VCaP (cell line): ENCODE measurements around the gene FSTL4.

ENCODE experiments used
- H3K27ac ChIP-seq: fragments of 450-650 bp; 2 replicates; pipeline ENCODE4 v1.5.1; 2017
- TF ChIP-seq, protein P1 (sequence below): fragments of 450-650 bp; conservative IDR thresholded peaks from 2 replicates; pipeline ENCODE4 v1.5.1; 2017; ENCODE audit warnings: mild to moderate bottlenecking, moderate library complexity

The FSTL4 gene

DNA sequence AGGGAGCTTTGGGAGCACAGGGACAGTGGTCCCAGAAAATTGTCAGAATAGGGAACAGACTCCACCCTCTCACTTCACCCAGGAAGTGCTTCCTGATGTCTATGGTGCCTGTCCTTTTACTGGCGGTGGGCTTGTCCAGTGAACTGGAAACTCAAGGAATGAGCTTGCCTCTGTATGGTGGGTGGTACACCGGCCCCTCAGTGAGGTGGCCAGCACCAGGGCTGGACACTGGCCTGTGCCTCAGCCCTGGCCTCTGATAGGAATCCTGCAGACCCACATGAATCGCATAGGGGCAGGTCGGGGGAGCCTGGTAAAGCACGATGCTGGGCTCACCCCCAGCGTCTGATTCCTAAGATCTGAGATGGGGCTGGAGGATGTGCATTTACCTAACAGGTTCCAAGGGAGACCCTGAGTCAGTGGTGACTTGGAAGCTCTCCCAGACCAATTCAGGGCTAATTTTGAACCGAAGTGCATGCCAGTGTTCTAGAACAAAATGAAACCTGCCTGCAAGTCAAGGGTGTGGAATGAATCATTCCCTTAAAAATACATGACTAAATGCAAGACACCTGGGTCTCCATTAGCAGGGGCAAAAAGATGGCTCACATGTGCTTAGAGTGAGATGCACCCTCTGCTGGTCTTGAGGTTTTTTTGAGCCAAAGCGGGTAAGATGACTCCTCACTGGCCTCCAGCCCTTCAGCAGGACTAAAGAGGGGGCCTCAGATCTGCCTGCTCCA is 382.2 kb downstream of the FSTL4 start:
- H3K27ac ChIP-seq = no peak overlapping the region
- TF ChIP-seq, protein P1, sequence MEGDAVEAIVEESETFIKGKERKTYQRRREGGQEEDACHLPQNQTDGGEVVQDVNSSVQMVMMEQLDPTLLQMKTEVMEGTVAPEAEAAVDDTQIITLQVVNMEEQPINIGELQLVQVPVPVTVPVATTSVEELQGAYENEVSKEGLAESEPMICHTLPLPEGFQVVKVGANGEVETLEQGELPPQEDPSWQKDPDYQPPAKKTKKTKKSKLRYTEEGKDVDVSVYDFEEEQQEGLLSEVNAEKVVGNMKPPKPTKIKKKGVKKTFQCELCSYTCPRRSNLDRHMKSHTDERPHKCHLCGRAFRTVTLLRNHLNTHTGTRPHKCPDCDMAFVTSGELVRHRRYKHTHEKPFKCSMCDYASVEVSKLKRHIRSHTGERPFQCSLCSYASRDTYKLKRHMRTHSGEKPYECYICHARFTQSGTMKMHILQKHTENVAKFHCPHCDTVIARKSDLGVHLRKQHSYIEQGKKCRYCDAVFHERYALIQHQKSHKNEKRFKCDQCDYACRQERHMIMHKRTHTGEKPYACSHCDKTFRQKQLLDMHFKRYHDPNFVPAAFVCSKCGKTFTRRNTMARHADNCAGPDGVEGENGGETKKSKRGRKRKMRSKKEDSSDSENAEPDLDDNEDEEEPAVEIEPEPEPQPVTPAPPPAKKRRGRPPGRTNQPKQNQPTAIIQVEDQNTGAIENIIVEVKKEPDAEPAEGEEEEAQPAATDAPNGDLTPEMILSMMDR = no peak

DNA sequence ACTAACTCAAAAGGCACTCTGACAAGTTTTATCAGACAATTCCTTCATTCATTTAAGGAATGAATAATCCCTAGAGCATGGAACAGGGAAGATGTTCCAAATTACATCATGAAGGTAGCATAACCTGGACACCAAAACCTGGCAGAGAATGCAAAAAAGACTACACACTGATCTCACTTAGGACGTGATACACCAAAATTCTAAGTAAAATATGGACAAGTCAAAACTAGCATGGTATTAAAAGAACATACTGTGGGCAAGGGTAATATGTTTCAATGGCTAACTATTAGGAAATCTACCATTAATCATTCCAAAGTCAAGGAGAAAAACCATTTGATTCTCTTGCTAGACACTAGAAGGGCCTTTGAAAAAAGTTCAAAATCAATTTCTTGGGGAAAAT is 384.0 kb downstream of the FSTL4 start:
- no peak overlapping the region for H3K27ac ChIP-seq

DNA sequence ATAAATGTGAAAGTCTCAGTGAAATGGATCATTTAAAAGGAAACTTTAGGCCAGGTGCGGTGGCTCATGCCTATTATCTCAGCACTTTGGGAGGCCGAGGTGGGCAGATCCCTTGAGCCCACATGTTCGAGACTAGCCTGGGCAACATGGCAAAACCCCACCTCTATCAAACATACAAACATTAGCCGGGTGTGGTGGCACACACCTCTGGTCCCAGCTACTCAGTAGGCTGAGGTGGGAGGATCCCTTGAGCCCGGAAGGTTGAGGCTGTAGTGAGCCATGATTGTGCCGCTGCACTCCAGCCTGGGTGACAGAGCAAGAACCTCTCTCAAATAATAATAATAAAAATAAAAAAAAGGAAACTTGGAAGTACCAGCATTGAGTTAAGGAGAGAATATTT is 384.4 kb downstream of the FSTL4 start:
- H3K27ac ChIP-seq = no peak overlapping the region

More for the DNA sequence above, 384.0 kb downstream of the FSTL4 start:
- TF ChIP-seq, protein P1 = no peak

GRCh38 chr5:133227082-133227481 is 385.3 kb downstream of the FSTL4 start:
- TF ChIP-seq, protein P1 = no peak
- no peak overlapping the region for H3K27ac ChIP-seq

More for the DNA sequence above, 384.4 kb downstream of the FSTL4 start:
- TF ChIP-seq, protein P1 = no peak

GRCh38 chr5:133226186-133226585 is 386.2 kb downstream of the FSTL4 start:
- TF ChIP-seq, protein P1 = no peak
- no peak overlapping the region for H3K27ac ChIP-seq

GRCh38 chr5:133225671-133226152 is 386.6 kb downstream of the FSTL4 start:
- TF ChIP-seq, protein P1 = no peak
- no peak overlapping the region for H3K27ac ChIP-seq

- no peak overlapping the region for H3K27ac ChIP-seq
- TF ChIP-seq, protein P1 = no peak
These were observed 389.4 kb downstream of the FSTL4 start for GRCh38 chr5:133222979-133223378.
